Activated naive CD4-positive, alpha-beta T cell treated with anti-CD3 and anti-CD28 coated beads for 36 hours (primary cell): ENCODE measurements around the gene TANGO2. TPM values are rescaled to one million over a fixed set of nuclear protein-coding genes. Genes with fewer than 3 reads are reported as not detected.

ENCODE experiments used
- CTCF ChIA-PET: fragments of 350-600 bp; sonication (Branson Sonifier 250); formaldehyde crosslinking; loops from one replicate; lab custom pipeline; 2021; ENCODE audit warnings: antibody characterized with exemption; lab: Charles Lee
- DNase-seq: peaks from one replicate; pipeline ENCODE4 v3.0.0-alpha.2; 2020
- H3K27ac Mint-ChIP-seq: one replicate; pipeline ENCODE4 v1.8.0; 2021; ENCODE audit warnings: mild to moderate bottlenecking, mixed read lengths
- H3K27me3 Mint-ChIP-seq: one replicate; pipeline ENCODE4 v1.8.0; 2021; ENCODE audit warnings: low read depth, mixed read lengths
- H3K36me3 Mint-ChIP-seq: one replicate; pipeline ENCODE4 v1.8.0; 2021; ENCODE audit warnings: low read depth, mixed read lengths
- H3K4me1 Mint-ChIP-seq: one replicate; pipeline ENCODE4 v1.8.0; 2021; ENCODE audit warnings: low read depth, mixed read lengths
- H3K4me3 Mint-ChIP-seq: one replicate; pipeline ENCODE4 v1.8.0; 2021; ENCODE audit warnings: mild to moderate bottlenecking, moderate library complexity, mixed read lengths
- H3K9me3 Mint-ChIP-seq: one replicate; pipeline ENCODE4 v1.8.0; 2021; ENCODE audit warnings: mixed read lengths
- intact Hi-C: fragments of 100-400 bp; cut with micrococcal nuclease; formaldehyde crosslinking; loops from one replicate; pipeline ENCODE4 v1.15.1; 2023
- total RNA-seq, 2 experiments: library from RNA; stranded (reverse); gene quantifications; one replicate each; pipeline ENCODE4 v1.2.3, GENCODE V29; 2021

Gene TANGO2
- total RNA-seq, 2 experiments from 2014 or later: 16.0 to 19.0 TPM

GRCh38 chr22:20080445-20080775, 59.5 kb downstream of the TANGO2 start:
- CTCF ChIA-PET: no interaction called here
- Mint-ChIP-seq H3K27me3 (no peaks in the 10 kb centered on the region), H3K4me3 (peak overlapping the region; percentile 88), H3K27ac (peak overlapping the region; percentile 73), H3K36me3 (peaks cover 7% of the 10 kb centered on the region), H3K9me3 (no peaks in the 10 kb centered on the region), H3K4me1 (peaks cover 42% of the 10 kb centered on the region)
- DNase-seq: peak; percentile 67
- intact Hi-C loops: loop anchor here (1.0 to 5.0 kb wide), 4 partner anchors 20 to 59 kb away; partner anchors contain the start of genes TANGO2 and TRMT2A

GRCh38 chr22:20080776-20081654, 60.1 kb downstream of the TANGO2 start:
- Mint-ChIP-seq H3K4me1 (peaks cover 42% of the 10 kb centered on the region), H3K27ac (peak overlapping the region; percentile 73), H3K4me3 (peak overlapping the region; percentile 88), H3K27me3 (no peaks in the 10 kb centered on the region), H3K36me3 (peaks cover 9% of the 10 kb centered on the region), H3K9me3 (no peaks in the 10 kb centered on the region)
- CTCF ChIA-PET: no interaction called here
- intact Hi-C loops: loop anchor here (1.0 to 5.0 kb wide), 4 partner anchors 19 to 60 kb away; partner anchors contain the start of genes TANGO2 and TRMT2A
- no peak for DNase-seq

- Mint-ChIP-seq H3K4me3 (no peak overlapping the region), H3K36me3 (peaks cover 27% of the 10 kb centered on the region), H3K4me1 (peaks cover 42% of the 10 kb centered on the region), H3K27me3 (no peaks in the 10 kb centered on the region), H3K9me3 (no peaks in the 10 kb centered on the region), H3K27ac (no peak overlapping the region)
- CTCF ChIA-PET: no interaction called here
- intact Hi-C loops: loop anchor here (5.0 kb wide), 1 partner anchor 46 kb away; no protein-coding TSS in a partner anchor
- no peak for DNase-seq
Measured at GRCh38 chr22:20083157-20083890, 62.4 kb downstream of the TANGO2 start.

GRCh38 chr22:20083891-20084546, 63.1 kb downstream of the TANGO2 start:
- Mint-ChIP-seq H3K4me1 (peaks cover 42% of the 10 kb centered on the region), H3K4me3 (no peak overlapping the region), H3K27ac (no peak overlapping the region), H3K27me3 (no peaks in the 10 kb centered on the region), H3K9me3 (no peaks in the 10 kb centered on the region), H3K36me3 (peaks cover 27% of the 10 kb centered on the region)
- intact Hi-C loops: loop anchor here (5.0 kb wide), 1 partner anchor 47 kb away; no protein-coding TSS in a partner anchor
- CTCF ChIA-PET: no interaction called here
- no peak for DNase-seq

- no peaks in the 10 kb centered on the region for H3K9me3 Mint-ChIP-seq
- H3K27me3 Mint-ChIP-seq: no peaks in the 10 kb centered on the region
- intact Hi-C loops: loop anchor here (5.0 kb wide), 1 partner anchor 47 kb away; no protein-coding TSS in a partner anchor
- peak; percentile 42 for DNase-seq
- CTCF ChIA-PET: interaction anchor here (1.2 kb wide), 1 partner anchor 9 kb away, joined by 3 read pairs; no protein-coding TSS in a partner anchor
- H3K4me1 Mint-ChIP-seq: peaks cover 42% of the 10 kb centered on the region
- H3K27ac Mint-ChIP-seq: no peak overlapping the region
- H3K4me3 Mint-ChIP-seq: peak overlapping the region; percentile 28
- peaks cover 34% of the 10 kb centered on the region for H3K36me3 Mint-ChIP-seq
Measured at GRCh38 chr22:20084547-20085413, 63.9 kb downstream of the TANGO2 start.

DNA sequence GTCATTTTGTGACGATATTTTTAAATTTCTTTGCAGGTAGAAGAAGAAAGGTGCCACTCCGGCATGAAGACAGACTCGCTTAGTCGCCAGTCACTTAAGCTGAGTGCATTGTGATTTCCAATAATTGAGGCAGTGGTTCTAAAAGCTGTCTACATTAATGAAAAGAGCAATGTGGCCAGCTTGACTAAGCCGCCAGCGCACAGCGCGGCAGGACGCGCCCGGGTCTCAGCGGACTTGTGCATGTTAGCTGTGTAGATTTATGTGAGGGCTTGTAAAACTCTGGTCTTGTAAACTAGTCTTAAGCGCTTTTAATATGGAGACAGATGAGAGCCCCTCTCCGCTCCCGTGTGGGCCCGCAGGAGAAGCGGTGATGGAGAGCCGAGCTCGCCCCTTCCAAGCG, 64.7 kb downstream of the TANGO2 start:
- CTCF ChIA-PET: interaction anchor here (1.2 kb wide), 1 partner anchor 8 kb away, joined by 3 read pairs; no protein-coding TSS in a partner anchor
- intact Hi-C loops: no loop called here
- H3K4me1 Mint-ChIP-seq: peaks cover 41% of the 10 kb centered on the region
- no peak overlapping the region for H3K4me3 Mint-ChIP-seq
- no peaks in the 10 kb centered on the region for H3K9me3 Mint-ChIP-seq
- no peak for DNase-seq
- H3K27ac Mint-ChIP-seq: no peak overlapping the region
- H3K36me3 Mint-ChIP-seq: peaks cover 41% of the 10 kb centered on the region
- H3K27me3 Mint-ChIP-seq: no peaks in the 10 kb centered on the region

DNA sequence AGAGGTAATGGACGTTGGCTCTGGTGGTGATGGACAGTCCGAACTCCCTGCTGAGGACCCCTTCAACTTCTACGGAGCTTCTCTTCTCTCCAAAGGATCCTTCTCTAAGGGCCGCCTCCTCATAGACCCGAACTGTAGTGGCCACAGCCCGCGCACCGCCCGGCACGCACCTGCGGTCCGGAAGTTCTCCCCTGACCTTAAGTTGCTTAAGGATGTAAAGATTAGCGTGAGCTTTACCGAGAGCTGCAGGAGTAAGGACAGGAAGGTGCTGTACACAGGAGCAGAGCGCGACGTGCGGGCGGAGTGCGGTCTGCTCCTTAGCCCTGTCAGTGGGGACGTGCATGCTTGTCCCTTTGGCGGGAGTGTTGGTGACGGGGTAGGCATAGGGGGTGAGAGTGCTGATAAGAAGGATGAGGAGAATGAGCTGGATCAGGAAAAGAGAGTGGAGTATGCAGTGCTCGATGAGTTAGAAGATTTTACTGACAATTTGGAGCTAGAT, 65.2 kb downstream of the TANGO2 start:
- Mint-ChIP-seq H3K4me3 (no peak overlapping the region), H3K27me3 (no peaks in the 10 kb centered on the region), H3K4me1 (peaks cover 36% of the 10 kb centered on the region), H3K27ac (no peak overlapping the region), H3K36me3 (peaks cover 42% of the 10 kb centered on the region), H3K9me3 (no peaks in the 10 kb centered on the region)
- CTCF ChIA-PET: interaction anchor here (1.1 kb wide), 1 partner anchor 117 kb away, joined by 3 read pairs; no protein-coding TSS in a partner anchor
- intact Hi-C loops: no loop called here
- no peak for DNase-seq

DNA sequence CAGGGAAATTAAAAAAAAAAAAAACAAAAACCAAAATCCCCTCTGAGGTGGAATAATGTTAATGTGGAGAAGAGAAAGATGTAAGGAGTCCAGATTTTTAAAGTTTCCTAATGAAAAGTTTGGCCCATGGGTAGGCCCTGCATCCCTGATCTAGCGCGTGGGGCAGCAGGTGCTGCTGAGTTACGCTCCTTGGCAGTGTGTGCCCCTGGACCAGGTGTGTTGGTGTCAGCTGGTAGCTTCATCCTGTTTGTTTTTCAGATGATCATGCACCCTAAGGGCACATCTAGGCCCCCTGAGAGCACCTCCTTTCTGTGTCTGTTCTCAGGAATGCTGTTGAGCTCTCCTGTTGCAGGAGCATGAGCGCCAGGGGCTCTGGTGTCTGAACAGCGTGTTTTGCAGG, 65.9 kb downstream of the TANGO2 start:
- CTCF ChIA-PET: interaction anchor here (1.1 kb wide), 1 partner anchor 118 kb away, joined by 3 read pairs; no protein-coding TSS in a partner anchor
- intact Hi-C loops: no loop called here
- no peaks in the 10 kb centered on the region for H3K27me3 Mint-ChIP-seq
- no peak overlapping the region for H3K27ac Mint-ChIP-seq
- H3K4me3 Mint-ChIP-seq: no peak overlapping the region
- no peaks in the 10 kb centered on the region for H3K9me3 Mint-ChIP-seq
- DNase-seq: no peak
- peaks cover 44% of the 10 kb centered on the region for H3K36me3 Mint-ChIP-seq
- peaks cover 30% of the 10 kb centered on the region for H3K4me1 Mint-ChIP-seq

DNA sequence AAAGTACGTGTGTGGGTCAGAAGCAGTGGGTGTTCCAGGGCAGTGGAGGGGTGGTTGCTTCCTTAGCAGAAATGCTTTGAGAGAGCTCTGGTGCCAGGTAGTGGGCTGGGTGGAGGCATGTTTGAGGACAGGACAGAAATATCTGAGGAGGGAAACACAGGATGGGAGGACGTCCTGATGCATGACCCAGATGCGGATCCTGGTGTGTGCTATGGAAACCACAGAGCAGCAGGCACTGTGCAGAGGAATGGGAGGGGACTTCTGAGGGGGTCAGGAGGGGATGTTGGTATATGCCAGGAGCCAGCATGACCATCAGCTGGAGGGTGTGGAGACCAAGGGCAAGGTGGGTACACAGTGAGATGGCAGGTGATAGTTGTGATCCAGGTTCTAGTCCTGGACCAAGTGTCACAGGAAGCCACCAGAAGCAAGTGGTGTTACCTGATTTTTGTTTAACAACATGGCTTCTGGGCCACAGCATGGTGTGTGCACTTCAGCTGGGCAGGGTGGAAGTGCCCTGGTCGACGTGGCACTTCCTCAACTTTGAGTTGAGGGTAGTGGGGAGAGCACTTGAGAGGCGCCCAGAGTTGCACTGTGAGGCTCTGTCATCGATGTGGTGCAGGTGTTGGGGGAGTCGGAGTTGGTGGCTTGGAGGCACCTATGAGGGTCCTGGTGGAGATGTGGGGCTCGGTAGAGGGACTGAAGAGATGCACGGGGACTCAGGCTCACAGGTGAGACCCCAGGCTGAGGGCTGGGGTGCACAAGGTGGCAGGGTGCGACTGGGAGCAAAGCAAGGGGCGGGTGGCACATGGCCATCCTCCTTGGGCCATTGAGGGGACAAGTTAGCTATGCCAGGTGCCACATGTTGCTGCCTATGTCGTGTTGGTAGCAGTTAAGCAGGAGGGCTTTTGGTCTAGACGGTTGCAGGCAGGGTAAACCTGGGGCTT, 66.7 kb downstream of the TANGO2 start:
- Mint-ChIP-seq H3K4me1 (peaks cover 21% of the 10 kb centered on the region), H3K27ac (no peak overlapping the region), H3K4me3 (no peak overlapping the region), H3K9me3 (no peaks in the 10 kb centered on the region), H3K36me3 (peaks cover 51% of the 10 kb centered on the region), H3K27me3 (no peaks in the 10 kb centered on the region)
- CTCF ChIA-PET: interaction anchor here (1.1 kb wide), 2 partner anchors 9 to 119 kb away, joined by 3 read pairs; no protein-coding TSS in a partner anchor
- DNase-seq: no peak
- intact Hi-C loops: no loop called here

- Mint-ChIP-seq H3K27ac (no peak overlapping the region), H3K27me3 (no peaks in the 10 kb centered on the region), H3K4me3 (no peak overlapping the region), H3K4me1 (peaks cover 15% of the 10 kb centered on the region), H3K36me3 (peaks cover 51% of the 10 kb centered on the region), H3K9me3 (no peaks in the 10 kb centered on the region)
- CTCF ChIA-PET: interaction anchor here (1.1 kb wide), 1 partner anchor 9 kb away, joined by 3 read pairs; no protein-coding TSS in a partner anchor
- intact Hi-C loops: no loop called here
- DNase-seq: no peak
Measured at GRCh38 chr22:20088263-20088648, 67.3 kb downstream of the TANGO2 start.
